ENCODE data around the gene TMEM242.

The TMEM242 gene

DNA sequence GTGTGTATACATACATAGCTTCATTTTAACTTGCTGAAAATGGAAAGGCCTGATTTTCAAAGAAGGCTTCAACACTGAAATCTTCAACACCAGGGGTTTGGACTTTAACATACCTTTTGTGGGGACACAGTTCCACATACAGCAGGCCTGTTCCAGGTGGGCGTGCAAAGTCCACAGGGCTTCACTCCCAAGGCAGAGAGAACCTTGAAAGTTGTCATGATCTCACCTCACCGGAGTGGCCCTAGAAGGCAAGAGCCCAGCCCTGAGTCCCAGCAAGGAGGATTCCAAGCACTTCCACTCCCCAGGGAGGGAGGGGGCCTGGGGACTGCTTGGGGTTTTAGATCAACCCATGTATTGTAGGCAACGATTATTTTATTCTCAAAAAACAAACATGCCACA lies 47.2 kb downstream of the TMEM242 start:
- no peak for TF ChIP-seq ZFX (IDR thresholded peaks at IDR 0.05; ENCODE audit: borderline replicate concordance)
- TF ChIP-seq, protein P1, sequence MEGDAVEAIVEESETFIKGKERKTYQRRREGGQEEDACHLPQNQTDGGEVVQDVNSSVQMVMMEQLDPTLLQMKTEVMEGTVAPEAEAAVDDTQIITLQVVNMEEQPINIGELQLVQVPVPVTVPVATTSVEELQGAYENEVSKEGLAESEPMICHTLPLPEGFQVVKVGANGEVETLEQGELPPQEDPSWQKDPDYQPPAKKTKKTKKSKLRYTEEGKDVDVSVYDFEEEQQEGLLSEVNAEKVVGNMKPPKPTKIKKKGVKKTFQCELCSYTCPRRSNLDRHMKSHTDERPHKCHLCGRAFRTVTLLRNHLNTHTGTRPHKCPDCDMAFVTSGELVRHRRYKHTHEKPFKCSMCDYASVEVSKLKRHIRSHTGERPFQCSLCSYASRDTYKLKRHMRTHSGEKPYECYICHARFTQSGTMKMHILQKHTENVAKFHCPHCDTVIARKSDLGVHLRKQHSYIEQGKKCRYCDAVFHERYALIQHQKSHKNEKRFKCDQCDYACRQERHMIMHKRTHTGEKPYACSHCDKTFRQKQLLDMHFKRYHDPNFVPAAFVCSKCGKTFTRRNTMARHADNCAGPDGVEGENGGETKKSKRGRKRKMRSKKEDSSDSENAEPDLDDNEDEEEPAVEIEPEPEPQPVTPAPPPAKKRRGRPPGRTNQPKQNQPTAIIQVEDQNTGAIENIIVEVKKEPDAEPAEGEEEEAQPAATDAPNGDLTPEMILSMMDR (IDR thresholded peaks at IDR 0.05), result no peak

DNA sequence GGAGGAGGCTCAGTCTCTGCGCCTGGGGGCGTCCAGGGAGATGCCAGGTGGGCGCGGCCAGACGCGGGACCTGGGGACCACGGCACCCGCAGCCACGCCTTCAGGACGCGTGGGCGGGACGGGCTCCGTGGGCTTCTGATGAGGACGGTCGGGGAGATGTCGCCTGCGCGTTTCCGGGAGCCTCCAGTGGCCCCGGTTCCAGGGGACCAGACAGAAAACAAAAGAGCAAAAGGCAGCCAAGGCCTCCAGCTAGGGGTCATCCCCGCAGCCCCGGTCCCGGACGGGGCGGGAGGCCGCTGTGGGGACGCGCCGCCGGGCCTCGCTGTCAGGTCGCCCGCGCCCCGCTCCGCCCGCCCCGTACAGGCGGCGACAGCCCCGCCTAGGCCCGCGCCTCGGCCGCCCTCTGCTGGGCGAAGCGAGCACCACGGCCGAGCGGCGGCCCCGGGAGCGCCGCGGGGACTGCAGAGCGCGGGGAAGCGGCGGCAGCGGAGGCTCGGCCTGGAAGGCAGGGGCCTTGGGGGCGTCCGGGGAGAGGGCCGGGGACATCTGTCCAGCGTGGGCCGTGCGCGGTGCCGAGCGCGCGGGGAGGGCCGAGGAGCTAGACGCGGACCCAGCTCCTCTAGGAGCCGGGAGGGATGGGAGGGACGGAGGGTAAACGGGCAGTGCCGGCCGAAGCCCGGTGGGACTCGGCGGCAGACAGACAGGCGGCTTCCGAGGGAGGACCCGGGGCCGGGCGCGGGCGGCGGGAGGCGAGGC lies 48.7 kb downstream of the TMEM242 start:
- peak overlapping the region; percentile 27 for H3K27ac ChIP-seq
- TF ChIP-seq, protein P1 (IDR thresholded peaks at IDR 0.05), result peak; percentile 98
- no peak for TF ChIP-seq ZFX (IDR thresholded peaks at IDR 0.05; ENCODE audit: borderline replicate concordance)

More for the DNA sequence above, 47.2 kb downstream of the TMEM242 start:
- no peak overlapping the region for H3K27ac ChIP-seq

DNA sequence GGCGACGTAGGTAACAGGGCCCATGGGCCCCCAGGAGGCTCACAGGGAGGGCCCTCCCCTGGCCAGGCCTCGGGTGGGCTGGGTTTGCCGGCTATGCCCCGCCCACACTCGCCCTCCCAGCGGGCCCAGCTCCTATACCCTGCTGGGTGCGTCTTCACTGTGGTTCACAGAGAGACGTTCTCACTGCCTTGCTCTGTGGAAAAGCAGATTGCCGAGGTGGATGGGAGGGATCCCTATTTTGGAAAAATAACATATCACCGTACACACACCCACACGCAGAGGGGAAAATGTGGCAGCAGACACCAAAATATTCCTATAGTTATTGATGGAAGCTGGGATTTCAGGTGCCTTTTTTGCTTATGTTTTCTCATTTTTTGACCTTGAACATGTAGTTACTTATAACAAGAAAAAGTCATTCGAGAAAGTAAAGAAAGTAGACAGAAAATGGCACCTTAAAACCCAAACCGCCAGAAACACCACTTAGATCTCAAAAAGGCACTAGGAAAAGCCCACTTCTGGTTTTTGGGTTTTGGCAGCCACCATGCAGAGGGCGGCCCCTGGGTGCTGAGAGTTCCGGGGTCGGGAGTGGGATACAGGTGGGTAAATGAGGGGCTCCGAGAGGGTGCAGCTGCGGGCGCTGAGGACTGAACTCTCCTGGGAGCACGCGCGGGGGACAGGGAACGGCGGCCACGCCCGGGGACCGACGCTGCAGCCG lies 49.4 kb downstream of the TMEM242 start:
- peak overlapping the region; percentile 27; the same call in 1 of the 2 replicates for H3K27ac ChIP-seq
- TF ChIP-seq, protein P1 (IDR thresholded peaks at IDR 0.05), result no peak
- TF ChIP-seq ZFX (IDR thresholded peaks at IDR 0.05; ENCODE audit: borderline replicate concordance), result no peak

DNA sequence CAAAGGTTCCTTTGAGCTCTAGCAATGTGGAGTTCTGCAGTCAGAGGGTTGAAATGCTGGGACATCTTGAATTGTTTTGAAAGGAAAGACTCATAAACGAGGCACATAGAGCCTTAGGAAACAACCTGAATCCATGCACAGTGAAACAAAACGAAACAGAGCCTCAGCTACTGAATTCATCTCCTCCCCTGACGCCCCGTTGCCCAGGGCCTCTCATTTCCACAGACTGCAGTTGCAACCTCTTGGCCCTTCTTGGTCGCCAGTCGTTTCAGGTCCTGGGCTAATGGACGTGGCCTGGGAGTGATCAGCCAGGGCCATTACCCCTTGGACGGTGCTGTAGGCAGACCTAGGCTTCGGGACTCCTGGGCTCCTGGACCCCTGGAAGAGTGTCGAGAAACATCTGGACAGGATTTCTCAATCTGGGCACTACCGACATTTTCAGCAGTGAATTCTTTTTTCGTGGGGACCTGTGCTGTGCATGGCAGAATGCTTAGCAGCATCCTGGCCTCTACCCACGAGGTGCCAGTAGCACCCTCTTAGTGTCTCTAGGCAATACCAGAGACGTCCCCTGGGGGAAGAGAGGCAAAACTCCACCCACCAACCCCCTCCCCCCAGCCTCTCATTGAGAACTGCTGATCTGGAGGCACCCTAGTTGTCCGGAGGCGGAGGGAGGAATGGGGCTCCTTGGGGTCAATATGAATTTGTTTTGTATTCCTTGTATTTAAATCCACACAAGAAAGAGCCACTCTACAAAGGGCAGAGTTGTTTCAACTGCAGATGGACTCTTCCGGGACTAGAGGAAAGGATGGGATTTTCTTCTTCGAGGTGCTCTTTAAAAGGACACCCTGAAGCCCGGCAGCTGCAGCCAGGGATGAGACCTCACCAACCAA lies 50.2 kb downstream of the TMEM242 start:
- TF ChIP-seq ZFX (IDR thresholded peaks at IDR 0.05; ENCODE audit: borderline replicate concordance), result no peak
- TF ChIP-seq, protein P1 (IDR thresholded peaks at IDR 0.05), result no peak
- H3K27ac ChIP-seq, result no peak overlapping the region

DNA sequence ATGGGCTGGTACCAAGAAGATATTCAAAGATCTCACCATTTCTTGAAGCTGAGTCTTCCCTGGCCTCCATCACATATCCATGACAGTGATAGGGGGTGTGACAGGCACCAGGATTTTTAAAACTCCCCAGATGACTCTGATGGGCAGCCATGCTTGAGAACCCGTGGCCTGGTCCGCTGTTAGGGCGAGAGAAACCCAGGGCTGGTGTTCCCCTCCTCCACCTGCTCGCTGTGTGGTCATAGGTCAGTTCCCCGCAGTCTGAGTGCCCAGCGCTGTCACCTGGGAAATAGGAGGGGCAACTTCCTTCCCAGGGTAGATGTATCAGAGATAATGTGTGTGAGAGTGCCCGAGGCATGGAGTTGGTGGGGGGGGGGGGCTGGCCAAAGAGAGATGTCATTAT lies 50.9 kb downstream of the TMEM242 start:
- no peak for TF ChIP-seq ZFX (IDR thresholded peaks at IDR 0.05; ENCODE audit: borderline replicate concordance)
- TF ChIP-seq, protein P1 (IDR thresholded peaks at IDR 0.05), result no peak
- H3K27ac ChIP-seq, result no peak overlapping the region

DNA sequence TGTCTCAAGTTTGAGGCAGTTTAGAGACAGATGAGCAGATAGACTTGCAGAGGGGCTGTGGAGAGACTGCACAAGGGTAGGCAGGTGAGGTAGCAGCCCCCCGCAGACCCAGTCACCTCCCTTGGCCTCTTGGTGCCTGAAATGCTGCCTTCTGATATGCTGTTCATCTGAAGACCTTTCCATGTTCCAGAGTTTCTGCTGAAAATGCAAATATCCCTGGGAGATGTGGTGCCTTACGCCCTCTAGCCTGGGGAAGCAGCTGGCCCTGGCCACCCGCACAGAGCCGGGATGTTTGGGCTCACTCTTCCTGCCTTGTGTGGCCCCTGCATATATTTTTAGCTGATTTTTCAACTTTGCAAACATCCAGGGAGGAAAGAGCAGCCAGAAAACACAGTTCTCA lies 51.4 kb downstream of the TMEM242 start:
- no peak overlapping the region for H3K27ac ChIP-seq
- TF ChIP-seq, protein P1 (IDR thresholded peaks at IDR 0.05), result no peak
- TF ChIP-seq ZFX (IDR thresholded peaks at IDR 0.05; ENCODE audit: borderline replicate concordance), result no peak
